Stimulated activated CD8-positive, alpha-beta memory T cell treated with anti-CD3 and anti-CD28 coated beads, Interleukin-15, amount 100 ng/mL, for 24 hours (primary cell): ENCODE data around the gene HOXA5.

Source experiments
- DNase-seq: peaks from one replicate; pipeline ENCODE4 v3.0.0-alpha.2; 2020; ENCODE audit warnings: low read depth

HOXA5 gene

GRCh38 chr7:27106901-27107240 is 36.6 kb downstream of the HOXA5 start:
- no peak for DNase-seq

DNA sequence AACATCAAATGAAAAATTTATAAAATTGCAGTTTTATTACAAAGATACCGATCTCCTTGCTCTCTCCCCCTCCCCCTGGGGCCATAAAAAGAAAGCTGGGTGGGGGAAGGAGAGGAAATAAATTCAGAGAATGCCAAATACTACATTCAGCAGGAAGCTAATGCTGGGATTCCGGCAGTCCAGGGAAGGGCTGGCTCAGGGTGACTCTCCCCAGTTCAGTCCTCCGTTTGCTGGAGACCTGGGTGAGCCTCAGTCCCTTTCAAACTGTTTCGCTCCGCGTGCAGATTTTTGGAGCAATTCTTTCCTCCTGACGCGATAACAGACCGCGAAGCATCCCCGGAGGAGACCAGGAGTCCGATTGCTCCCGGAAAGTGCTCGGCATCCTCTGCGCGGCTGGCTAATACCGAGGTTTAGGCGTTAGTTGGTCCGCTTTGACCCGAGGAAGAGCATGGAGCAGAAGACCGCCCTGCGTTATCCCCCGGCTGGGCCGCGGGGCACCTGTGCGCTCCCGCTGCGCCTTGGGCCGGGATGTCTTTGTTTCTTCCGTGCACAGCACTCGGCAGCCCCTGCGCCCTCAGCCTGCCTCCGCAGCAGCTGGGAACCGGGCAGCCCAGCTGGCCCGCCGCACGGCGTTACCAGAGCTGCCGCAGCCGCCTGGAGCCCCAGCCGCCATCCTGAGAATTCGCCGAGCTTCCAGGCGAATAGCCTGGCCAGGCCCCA is 37.1 kb downstream of the HOXA5 start:
- no peak for DNase-seq

GRCh38 chr7:27105301-27106031 is 38.0 kb downstream of the HOXA5 start:
- no peak for DNase-seq

DNA sequence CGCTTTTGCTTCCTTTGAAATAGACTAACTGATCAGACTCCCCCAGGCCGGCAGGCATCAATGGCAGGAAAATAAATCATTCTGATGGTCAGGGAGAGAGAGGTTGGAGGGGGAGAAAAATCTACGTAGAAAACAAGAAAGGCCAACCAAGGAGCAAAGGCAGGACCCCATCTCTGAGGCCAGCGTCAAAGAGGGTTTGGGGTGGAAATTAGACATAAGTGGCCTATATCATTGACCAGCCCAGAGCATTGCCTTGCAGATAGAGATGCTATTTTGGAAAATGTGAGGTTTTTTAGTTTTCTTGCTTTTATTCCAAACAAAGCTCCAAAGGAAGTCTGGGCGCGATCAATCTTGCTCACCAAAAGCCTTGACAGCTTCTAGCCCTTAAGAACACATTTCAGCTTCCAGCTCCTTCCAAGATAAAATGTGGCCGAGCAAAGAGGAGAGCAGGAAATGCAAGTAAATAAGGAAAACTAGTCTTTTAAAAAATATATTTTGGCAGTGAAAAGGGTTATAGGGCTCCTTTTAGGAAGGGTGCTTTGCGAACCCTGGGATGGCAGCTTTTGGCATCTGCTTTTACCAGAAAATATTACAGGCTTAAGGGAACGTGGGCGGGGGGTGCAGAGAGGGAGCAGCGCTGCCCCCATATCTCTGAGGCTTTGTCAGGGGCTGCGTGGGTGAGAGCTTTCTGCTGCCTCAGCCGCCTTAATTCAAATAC is 39.0 kb downstream of the HOXA5 start:
- no peak for DNase-seq

DNA sequence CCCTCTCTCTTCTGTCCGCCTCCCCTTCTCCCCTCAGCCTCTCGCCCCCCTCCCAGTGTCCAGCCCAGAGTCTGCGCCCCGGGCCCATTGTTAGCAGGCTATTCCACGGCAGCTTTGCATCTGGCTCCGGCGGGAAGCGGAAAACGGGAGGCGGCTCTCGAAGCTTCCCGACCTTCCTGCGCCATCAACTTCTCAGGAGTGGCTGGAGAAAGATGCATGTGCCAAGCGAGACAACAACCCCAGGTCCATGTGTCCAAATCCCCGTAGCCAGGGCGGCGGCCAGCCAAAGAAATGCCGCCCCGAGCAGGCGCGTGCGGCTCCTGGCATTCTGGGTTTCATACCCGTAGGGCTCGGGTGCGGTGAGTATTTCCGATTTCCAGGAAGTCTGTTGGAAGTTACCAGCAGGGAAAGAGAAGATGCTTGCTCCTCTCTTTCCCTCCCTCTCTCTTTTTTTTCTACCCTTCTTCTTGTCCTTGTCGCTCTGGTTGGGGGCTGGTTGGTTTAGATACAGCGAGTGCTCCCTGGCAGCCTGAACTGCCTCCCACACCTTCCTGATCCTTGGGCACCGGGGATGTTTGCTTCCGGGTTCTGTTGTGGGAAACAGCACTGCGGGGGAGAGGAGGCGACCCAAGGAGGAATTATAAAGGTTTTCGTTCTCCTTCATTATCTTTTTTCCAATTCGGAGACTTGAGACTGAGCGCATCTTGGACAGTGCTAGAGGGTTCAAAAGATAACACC is 39.8 kb downstream of the HOXA5 start:
- DNase-seq, result no peak

DNA sequence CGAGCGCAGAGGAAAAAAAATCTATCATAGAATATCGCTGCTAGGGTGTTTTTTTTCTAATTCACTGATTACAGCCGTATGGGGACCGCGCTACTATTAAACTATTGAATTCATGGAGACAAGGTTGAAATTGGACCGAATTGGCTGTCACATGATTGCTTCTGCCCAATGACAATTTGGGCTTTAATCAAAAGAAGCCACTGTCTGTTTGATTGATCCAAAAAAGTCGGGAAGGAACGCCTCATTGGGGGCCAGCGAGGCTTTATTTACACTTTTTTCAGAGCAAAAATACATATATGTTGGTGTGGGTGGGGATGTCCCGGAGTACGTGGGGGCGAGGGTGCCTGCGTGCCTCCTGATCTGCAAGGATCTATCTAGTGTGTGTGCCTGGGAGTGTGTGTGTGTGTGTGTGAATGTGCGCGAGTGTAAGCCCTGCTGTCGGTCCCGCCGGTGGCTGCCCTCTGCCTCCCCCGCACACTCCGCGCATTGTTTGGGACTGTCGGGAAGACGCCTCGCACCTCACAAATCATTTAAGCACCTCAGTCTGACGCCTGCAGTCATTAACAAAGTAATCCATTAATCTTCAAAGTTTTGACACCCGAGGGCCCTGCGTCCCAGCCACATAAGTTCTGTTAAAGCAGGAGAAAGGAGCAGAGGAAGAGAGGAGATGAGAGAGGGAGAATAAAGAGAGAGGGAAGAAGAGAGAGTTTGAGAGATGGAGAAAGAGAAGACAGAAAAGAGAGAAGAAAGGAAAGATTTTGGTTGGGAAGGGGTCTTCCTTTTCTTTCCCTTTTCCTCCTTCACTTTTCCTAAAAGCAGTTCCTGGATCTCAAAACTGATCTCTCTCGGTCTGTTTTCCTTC is 40.7 kb downstream of the HOXA5 start, which contains the start of gene HOXA2:
TSS of gene HOXA2 (minus strand) at position 103 of the 862 bp plus-strand sequence. CDS start 183 bp downstream, outside the sequence.
- DNase-seq, result no peak

DNA sequence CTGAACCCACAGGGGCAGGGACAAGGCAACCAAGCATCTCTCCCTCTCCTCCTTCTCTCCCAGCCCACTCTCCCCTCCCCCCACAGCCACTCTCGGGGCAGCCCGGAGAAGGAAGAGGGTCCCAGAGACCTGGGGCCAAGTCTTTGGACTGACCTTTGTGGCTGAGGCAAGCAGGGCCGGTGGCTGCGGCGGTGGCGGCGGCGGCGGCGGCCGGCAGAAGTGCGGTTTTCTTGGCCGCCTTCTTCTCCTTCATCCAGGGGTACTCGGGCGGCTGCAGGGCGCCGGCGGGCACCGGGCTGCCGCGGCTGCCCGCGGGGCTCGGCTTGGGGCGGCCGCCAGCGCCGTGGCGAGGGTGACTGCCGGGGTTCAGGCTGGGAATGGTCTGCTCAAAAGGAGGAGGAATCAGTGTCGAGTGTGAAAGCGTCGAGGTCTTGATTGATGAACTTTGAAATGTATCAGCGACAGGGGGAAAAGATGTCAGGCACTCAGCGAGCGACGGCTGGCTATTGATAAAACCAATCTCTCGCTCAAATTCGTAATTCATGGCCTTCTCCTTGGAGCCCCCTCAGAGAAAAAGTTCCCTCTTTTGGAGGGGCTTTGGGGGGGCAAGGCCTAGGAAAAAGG is 41.4 kb downstream of the HOXA5 start:
- DNase-seq, result no peak

GRCh38 chr7:27101171-27101956 is 42.1 kb downstream of the HOXA5 start:
- no peak for DNase-seq

- DNase-seq, result no peak
Measured at GRCh38 chr7:27100694-27101170, 42.7 kb downstream of the HOXA5 start.

DNA sequence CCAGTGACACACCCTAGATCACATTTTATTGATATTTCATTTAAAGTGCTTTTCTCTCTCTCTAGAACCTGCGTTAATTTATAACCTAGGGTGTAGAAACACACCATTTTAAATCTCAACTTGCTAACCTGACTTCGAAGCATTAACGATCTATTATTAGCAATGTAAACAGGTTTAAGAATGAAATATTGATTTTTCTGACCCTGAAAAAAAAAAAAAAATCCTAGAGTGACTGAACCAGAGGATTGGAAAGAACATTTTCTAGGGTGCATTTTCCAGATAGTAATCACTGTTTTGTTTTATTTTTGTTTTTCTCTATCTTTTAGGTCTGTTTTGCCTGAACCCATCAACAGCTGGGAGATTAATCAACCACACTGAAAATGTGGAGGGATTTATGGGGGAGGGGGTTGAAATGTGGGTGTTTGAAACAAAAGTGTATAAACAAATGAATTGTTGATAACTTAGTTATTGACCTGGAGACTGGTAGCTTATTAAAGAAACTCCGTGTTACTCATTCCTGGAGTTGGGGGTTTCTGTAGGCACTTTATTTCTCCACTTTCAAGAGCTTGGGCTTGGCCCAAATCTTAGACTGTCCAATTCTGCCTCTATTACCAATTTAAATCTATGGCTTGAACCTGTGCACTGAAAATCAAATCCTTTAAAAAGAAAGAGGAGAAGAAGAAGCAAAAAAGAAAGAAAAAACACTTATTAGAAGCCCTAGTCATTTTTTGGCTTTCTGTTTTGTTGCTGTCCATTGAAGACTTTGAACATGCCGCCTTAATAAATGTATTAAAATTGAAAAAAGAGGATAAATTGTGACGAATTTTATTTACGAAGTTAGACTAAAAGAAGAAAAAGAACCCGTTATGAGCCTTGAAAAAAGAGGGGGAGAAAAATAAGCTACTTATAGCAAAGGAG is 43.8 kb downstream of the HOXA5 start:
- no peak for DNase-seq

DNA sequence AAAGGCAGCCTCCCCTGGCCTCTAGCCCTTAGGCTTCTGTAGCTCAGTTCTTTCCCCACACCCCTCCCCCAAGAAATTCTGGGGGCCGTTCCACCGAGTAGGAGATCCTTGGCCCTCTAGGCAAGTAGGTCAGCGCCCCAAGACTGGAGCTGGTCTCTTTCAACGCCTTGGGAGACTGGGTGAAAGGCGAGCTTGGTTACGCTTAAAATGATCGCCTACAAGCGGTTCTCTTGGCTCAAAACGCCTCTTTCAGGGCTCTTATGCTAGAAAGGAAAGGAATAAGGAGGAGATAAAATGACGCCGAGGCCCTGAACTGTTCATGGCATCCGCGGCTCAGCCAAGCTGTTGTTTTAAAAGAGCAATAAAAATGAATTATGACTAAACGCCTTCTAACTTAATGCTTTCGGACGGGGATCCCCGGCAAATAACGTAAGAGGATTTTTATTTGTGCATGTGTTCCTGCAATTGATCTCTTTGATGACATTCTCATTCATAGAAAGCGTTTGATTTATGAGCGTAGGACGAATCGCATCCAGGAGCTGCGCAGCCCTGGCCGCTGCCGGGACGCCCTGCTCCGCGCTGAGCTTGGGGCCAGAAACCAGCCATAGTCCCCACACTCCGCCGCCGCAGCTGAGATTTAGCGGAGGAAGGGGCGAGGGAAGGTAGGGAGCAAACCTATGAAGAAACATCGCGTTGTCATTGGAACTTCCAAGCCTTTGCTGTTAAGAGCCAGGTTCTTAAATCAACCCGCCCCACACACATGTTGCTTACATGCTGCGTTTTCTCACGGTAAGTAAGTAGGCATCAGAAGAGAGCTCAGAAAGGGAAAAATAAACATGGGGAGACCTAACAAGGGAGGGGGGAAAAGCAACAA is 44.7 kb downstream of the HOXA5 start:
- no peak for DNase-seq

GRCh38 chr7:27097686-27098577 is 45.5 kb downstream of the HOXA5 start:
- DNase-seq, result no peak

DNA sequence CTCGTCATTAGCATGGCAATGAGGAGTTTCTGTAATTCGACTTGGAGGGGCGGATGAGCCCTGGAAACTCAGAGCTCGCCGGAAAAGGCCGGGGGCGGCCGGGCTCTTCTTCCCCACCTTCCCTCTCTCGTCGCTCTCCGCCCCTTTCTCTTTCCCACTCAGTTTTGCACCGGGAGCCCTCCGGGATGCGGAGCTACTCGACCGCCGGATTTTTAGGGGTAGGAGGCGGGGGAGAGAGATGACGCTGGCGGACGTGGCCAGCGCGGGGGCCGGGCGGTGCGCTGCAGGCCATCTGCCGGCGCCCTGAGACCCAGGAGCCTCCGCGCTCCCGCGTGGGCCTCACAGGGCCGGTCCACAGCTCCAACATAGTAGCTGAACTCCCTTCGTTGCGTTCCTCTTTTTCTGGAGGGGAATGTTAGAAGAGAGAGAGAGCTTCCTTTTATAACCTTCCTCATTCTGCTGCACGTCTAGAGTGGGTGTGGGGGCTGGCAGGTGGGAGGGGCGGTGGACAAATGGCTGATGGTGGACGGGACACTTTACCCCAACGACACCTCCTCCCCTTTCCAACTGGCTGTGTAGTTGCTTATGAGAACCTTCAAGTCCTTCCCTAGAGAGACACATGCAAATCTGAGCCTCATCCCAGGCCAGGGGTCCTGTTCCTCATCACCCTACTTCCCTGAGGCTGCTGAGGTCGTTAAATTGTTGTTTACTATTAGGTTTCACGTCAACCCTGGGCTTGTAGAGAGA is 46.5 kb downstream of the HOXA5 start:
- DNase-seq, result no peak

- DNase-seq, result peak; percentile 40
Measured at GRCh38 chr7:27095897-27096767, 47.3 kb downstream of the HOXA5 start, which contains the start of gene HOXA1. Gene HOXA1 (minus strand): TSS chr7:27096000. CDS start chr7:27095912, 88 bp downstream.
